Putamen (tissue), 1 donor: ENCODE results near the gene TMEM95.
"Not testable (repeated sequence)": the region's sequence is repeated elsewhere in the genome, so short reads cannot be mapped to it uniquely, and the experiment has no call there.

Experiments
- DNase-seq: peaks from one replicate; pipeline ENCODE4 v3.0.0-alpha.2; 2016; ENCODE audit warnings: low spot score

Gene TMEM95

GRCh38 chr17:7323731-7324437 is 31.1 kb upstream of the TMEM95 start:
- DNase-seq: no peak

GRCh38 chr17:7324438-7324779 is 30.5 kb upstream of the TMEM95 start:
- no peak for DNase-seq

GRCh38 chr17:7325031-7325528 is 29.9 kb upstream of the TMEM95 start:
- no peak for DNase-seq

GRCh38 chr17:7326186-7326585 is 28.8 kb upstream of the TMEM95 start:
- no peak for DNase-seq

- no peak for DNase-seq
Measured at GRCh38 chr17:7327056-7327455, 27.9 kb upstream of the TMEM95 start.

GRCh38 chr17:7327501-7327900 is 27.5 kb upstream of the TMEM95 start:
- no peak for DNase-seq

GRCh38 chr17:7328009-7328408 is 26.9 kb upstream of the TMEM95 start:
- DNase-seq: no peak

- DNase-seq: no peak
Measured at GRCh38 chr17:7328840-7329373, 26.0 kb upstream of the TMEM95 start, which contains the start of gene NEURL4. Gene NEURL4, minus strand, starts transcription at chr17:7329335. Its CDS starts 23 bp downstream, at chr17:7329312.

- DNase-seq: peak; percentile 98
Measured at GRCh38 chr17:7329374-7329996, 25.5 kb upstream of the TMEM95 start.

GRCh38 chr17:7329997-7330637 is 24.8 kb upstream of the TMEM95 start:
- peak; percentile 86 for DNase-seq

GRCh38 chr17:7330638-7331015 is 24.3 kb upstream of the TMEM95 start:
- no peak for DNase-seq

- DNase-seq: no peak
Measured at GRCh38 chr17:7332111-7332510, 22.8 kb upstream of the TMEM95 start.

GRCh38 chr17:7332600-7333069 is 22.3 kb upstream of the TMEM95 start:
- DNase-seq: not testable (repeated sequence)

GRCh38 chr17:7334938-7335538 is 19.9 kb upstream of the TMEM95 start:
- no peak for DNase-seq

GRCh38 chr17:7335765-7336164 is 19.2 kb upstream of the TMEM95 start:
- not testable (repeated sequence) for DNase-seq

GRCh38 chr17:7336240-7337175 is 18.4 kb upstream of the TMEM95 start, which contains the start of gene ACAP1:
Gene ACAP1, plus strand, starts transcription at chr17:7336529. Its CDS starts 206 bp downstream, at chr17:7336735.
- DNase-seq: no peak

GRCh38 chr17:7337600-7337999 is 17.4 kb upstream of the TMEM95 start:
- not testable (repeated sequence) for DNase-seq

- DNase-seq: no peak
Measured at GRCh38 chr17:7340179-7340578, 14.8 kb upstream of the TMEM95 start.

- no peak for DNase-seq
Measured at GRCh38 chr17:7341842-7342241, 13.1 kb upstream of the TMEM95 start.

GRCh38 chr17:7343250-7343649 is 11.7 kb upstream of the TMEM95 start:
- no peak for DNase-seq
